GM18858 (cell line): ENCODE results near the gene NKX3-2.

ENCODE experiments used
- ATAC-seq: cut with Tn5 transposase; IDR thresholded peaks from one replicate; pipeline ENCODE4 v1.9.1; 2021; ENCODE audit not compliant: unreplicated experiment

Gene NKX3-2

DNA sequence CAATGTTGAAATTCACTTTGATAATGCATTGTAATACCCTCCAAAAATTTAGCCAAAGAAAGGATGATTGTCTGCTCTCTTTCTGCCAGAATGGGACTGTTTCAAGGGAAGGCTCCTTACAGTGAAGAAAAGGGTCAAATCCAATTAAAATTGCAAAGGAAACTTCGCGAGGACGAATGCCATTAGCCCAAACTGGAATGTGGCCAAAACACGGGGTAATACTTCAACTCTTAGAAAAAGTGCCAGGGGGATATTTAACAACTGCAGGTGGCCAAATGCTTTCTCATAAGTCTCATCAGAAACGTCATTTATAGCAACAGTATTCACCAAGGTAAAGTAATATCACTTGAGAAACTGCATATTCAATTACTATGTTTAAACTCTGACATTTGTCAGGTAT, 29.0 kb downstream of the NKX3-2 start:
- ATAC-seq = no peak

DNA sequence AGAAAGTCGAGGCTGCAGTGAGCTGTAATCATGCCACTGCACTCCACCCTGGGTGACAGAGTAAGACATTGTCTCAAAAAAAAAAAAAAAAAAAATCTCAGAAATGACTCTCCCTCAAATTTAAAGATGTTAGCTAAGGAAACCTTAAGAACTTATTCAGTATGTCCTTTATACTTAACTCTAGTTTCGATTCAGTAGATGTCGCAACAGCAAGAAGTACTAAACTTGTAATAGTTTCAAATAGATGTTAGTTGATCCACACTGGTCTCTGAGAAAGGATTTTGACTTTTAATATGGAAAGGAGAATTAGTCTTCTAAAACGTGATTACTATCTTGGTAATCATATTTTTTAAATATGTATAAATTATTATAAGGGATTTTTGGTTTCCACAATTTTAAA, 29.6 kb downstream of the NKX3-2 start:
- no peak for ATAC-seq

DNA sequence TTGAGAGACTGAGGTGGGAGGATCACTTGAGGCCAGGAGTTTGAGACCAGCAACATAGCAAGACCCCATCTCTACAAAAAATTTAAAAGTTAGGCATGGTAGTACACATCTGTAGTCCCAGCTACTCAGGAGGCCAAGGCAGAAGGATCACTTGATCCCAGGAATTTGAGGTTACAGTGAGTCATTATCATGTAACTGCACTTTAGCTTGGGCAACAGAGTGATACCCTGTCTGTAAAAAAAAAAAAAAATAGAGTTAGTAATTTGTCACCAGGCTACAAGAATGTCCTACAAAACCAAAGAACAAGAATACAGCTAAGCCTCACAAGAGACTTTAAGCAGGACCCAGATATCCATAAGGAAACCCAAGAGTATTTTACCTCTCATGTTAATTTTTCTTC, 33.2 kb downstream of the NKX3-2 start:
- no peak for ATAC-seq

DNA sequence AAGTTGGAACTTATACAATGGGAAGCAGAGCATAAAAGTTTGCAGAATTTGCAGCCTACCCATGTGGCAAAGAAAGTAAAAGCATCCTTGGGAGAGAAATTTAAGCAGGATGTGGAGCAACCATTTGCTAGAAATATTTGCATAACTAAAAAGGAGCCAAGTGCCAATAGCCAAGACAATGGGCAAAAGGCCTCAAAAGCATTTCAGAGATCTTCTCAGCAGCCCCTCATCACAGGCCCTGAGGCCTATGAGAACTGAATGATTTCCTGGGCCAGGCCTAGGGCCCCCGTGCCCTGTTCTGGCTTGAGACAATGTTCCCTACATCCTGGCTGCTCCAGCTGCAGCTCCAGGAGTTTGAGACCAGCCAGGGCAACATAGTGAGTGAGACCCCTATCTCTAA, 34.9 kb downstream of the NKX3-2 start:
- ATAC-seq = no peak

DNA sequence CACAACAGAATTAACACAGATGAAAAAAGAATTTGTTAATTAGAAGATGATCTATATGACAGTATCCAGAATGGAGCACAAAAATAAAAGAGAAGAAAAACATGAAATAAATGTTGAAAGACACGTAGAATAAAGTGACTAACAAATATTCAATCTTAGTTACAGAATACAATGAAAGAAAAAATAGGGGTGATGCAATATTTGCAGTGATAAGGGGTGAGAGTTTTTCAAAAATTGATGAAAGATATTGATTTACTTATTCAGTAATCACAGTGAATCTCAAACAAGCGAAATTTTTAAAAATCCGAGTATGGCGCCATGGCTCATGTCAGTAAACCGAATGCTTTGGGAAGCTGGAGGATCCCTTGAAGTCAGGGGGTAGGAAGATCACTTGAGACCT, 39.9 kb downstream of the NKX3-2 start:
- no peak for ATAC-seq

DNA sequence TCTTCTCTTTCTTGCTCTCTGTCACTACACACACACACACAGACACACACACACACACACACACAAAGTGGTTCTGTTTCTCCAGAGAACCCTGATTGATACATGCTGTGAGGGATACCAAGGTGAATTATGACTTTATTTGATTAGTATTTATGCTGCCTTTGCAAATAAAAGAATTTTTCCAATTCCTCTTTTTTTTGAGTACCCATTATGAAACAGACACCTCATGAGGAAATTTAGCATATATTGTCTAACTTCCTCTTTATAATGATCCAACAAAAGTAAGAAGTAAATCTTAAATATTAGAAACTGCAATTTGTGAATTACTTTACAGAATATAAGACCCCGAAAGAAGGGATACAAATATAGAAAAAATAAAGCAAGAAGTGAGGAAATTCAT, 45.8 kb downstream of the NKX3-2 start:
- ATAC-seq = no peak

DNA sequence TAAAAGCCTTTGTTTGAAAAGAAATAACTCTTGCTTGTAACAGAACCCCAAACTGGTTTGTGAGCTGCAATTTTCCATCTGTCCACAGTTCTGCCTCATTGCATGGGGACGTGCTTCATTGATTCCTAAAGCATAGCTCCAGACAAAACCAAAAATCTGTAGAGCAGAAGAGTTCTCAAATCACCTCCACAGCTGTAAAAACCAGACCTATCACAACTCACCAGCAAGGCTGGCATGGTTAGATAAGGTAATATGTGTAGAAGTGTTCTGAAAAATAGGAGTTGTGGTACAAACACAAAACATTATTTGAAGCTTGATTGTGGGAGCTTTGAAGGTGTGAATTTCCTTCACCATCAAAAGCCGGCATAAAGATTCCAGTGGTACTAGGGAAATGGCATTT, 47.7 kb downstream of the NKX3-2 start:
- no peak for ATAC-seq

DNA sequence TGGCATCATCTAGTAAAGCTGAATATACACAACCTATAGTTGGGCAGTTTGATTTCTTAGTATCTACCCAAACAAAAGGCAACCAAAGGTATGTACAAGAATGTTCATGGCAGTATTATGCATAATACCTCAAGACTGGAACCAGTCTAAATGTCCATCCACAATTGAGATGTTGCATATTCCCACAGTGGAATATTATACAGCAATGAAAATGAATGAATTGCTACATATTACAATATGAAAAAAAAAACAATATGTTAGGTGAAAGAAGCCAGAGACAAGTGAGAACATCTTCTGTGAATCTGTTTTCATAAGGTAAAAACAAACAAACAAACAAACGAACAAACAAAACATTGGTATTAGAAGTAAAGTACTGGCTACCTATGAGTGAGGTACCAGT, 48.6 kb downstream of the NKX3-2 start:
- no peak for ATAC-seq

DNA sequence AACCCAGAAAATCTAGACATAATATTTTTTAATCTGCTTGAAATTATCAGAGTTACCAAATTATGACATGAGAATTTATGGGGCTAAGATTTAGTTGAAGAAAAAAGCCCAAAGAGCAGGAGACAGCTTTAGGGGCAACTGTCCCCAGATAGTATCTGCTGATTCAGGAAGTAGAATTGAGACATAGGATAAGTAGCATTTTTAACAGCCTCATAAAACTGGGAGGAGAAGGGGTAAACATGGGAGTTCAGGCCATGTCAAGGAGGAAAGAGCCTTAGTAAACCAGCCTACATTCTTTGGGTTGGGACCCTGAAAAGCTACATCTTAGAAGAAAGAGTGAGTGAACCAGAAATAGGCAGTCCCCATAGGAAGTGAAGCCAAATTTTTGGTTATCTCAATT, 50.5 kb downstream of the NKX3-2 start:
- no peak for ATAC-seq

DNA sequence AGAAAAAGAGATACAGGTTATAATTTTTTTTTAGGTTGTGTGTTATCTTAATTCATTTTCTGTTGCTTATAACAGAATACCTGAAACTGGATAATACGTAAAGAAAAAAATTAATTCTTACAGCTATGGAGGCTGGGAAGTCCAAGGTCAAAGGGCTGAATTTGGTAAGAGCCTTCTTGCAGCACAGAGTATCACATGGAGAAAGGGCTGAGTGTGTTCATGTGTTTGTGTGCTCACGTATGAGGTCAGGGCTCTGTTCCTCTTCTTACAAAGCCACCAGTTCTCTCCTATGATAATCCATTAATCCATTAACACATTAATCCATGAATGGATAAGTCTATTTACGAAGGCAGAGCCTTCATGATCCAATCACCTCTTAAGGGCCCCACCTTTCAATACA, 51.6 kb downstream of the NKX3-2 start:
- ATAC-seq = no peak
